ENCODE results near the gene BBS7.

BBS7 gene

DNA sequence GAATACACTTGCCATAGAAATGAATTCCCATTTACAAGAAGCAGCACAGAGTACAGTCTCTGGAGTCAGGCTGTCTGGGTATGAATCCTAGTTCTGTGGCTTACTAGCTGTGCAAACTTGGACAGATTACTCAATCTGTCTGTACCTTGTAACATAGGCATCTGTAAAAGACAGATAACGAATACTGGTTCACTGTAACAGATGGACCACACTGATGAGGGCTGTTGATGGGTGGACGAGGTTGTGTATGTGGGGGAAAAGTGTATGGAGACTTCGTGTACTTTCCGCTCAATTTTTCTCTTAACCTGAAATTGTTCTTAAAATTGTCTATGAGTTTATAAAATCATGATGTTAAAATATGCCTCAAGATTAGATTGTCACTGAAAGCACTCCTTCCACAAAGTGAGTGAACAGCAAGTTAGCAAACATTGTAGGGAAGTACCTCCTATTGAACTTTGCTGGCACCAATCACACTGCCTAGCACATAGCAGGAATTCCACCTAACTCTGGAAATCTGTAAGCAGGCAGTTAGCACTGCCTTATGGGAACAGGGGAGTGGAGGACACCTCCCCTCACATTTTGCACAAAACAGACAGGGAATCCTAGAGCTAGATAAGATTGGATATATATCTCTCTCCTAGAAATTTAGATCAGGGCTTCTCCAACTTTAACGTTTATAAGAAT, 75.6 kb downstream of the BBS7 start:
- ATAC-seq (ENCODE audit: low read depth) (no peak), DNase-seq (ENCODE audit: low spot score in 2 of 2) (no peak)
- Mint-ChIP-seq H3K4me3 (no peak overlapping the region), H3K9me3 (no peaks in the 10 kb centered on the region), H3K27ac (peak overlapping the region; percentile 53), H3K36me3 (no peaks in the 10 kb centered on the region), H3K4me1 (peaks cover 8% of the 10 kb centered on the region), H3K27me3 (peaks cover 5% of the 10 kb centered on the region)

DNA sequence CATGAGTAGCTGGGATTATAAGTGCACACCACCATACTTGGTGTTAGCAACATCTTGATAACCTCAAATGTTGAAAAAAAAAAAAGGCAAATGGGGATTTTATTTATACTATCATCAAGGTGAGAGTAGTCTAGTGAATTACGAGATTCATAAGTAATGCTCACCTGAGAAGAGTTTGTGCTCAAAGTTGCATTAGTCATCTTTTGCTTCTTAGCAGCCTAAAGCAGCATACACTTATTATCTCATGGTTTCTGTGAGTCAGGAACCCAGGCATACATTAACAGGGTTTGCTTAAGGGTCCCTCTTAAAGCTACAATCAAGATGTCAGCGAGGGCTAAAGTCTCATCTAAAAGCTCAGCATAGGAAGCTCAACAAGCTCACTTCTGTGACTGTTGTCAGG, 77.3 kb downstream of the BBS7 start:
- Mint-ChIP-seq H3K27me3 (peaks cover 13% of the 10 kb centered on the region), H3K9me3 (no peaks in the 10 kb centered on the region), H3K27ac (no peak overlapping the region), H3K4me3 (no peak overlapping the region), H3K36me3 (no peaks in the 10 kb centered on the region), H3K4me1 (peaks cover 5% of the 10 kb centered on the region)
- ATAC-seq (ENCODE audit: low read depth) (no peak), DNase-seq (ENCODE audit: low spot score in 2 of 2) (no peak)

DNA sequence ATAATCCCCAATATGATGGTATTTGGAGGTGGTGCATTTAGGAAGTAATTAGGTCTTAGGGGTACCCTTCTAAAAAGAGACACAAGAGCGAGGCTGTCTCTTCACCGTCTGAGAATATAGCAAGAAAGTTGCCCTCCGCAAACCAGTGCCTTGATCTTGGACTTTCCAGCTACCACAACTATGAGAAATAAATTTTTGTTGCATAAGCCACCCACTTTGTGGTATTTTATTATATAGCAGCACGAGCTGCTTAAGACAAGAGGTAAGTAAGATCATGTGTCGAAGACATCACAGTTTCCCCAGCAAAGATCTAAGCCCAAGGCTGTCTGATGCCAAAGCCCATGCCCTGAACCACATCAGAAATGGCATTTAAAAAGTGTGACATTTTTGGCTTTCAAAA, 78.8 kb downstream of the BBS7 start:
- no peak overlapping the region for H3K4me3 Mint-ChIP-seq
- DNase-seq (ENCODE audit: low spot score in 2 of 2) (no peak), ATAC-seq (ENCODE audit: low read depth) (no peak)
- no peak overlapping the region for H3K27ac Mint-ChIP-seq
- H3K27me3 Mint-ChIP-seq: peaks cover 17% of the 10 kb centered on the region
- H3K9me3 Mint-ChIP-seq: no peaks in the 10 kb centered on the region
- H3K36me3 Mint-ChIP-seq: no peaks in the 10 kb centered on the region
- peaks cover 5% of the 10 kb centered on the region for H3K4me1 Mint-ChIP-seq

DNA sequence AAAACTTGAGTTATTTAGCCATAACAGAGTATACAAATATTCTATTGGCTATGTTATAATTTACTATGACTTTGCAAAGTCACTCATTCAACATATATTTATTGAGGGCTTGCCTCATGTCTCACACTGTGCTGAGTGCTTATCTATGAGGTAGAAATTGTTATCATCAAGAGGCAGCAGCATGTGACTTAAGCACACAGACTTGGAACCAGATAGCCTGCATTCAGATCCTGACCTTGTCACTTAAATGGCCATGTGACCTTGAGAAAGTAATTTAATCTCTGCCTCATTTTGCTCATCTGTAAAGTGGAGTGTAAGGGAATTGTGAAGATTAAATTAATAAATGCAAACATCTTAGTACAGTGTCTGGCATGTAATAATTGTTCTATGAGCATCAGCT, 79.3 kb downstream of the BBS7 start:
- Mint-ChIP-seq H3K36me3 (no peaks in the 10 kb centered on the region), H3K27ac (no peak overlapping the region), H3K4me3 (no peak overlapping the region), H3K4me1 (peaks cover 3% of the 10 kb centered on the region), H3K27me3 (peaks cover 17% of the 10 kb centered on the region), H3K9me3 (no peaks in the 10 kb centered on the region)
- DNase-seq (ENCODE audit: low spot score in 2 of 2) (no peak), ATAC-seq (ENCODE audit: low read depth) (no peak)

DNA sequence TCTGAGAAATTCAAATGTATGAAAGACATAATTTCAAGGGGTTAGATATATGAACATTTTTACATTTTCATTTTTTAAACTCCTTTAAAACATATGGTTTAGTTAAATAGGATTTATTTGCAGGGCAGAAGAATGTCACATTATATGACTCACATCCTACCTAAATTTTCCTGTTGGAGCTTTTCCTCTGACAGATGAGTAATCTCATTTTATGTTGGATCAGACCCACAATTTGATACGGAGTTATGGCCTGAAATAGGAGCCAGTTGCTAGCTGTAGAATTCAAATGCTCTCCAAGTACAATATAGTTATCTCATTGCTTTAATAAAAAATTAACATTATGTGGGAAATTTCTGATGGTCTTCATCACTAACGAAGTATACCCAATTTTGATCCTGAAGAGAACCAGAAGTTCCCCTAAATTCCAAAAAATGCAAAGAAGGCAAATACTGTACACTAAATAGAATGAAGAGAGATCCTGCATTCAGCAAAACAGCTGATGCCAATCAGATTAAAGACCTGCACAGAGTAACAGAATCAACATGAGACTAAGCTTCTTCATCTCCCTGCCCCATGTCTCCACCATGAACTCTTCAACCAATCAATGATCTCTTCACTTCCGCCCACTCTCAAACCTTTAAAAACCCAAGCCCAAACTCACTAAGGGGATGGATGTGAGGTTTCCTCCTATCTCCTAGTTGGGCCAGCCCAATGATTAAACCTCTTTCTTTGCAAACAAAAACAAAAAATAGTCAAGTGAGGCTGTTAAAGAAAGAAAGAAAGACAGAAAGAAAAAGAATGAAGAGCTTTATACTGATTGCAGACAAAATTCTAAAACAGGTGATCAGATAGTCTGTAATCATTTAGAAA, 80.1 kb downstream of the BBS7 start:
- no peak overlapping the region for H3K4me3 Mint-ChIP-seq
- DNase-seq (ENCODE audit: low spot score in 2 of 2): no peak
- no peak overlapping the region for H3K27ac Mint-ChIP-seq
- H3K4me1 Mint-ChIP-seq: no peaks in the 10 kb centered on the region
- no peaks in the 10 kb centered on the region for H3K36me3 Mint-ChIP-seq
- H3K9me3 Mint-ChIP-seq: no peaks in the 10 kb centered on the region
- peaks cover 19% of the 10 kb centered on the region for H3K27me3 Mint-ChIP-seq
- ATAC-seq (ENCODE audit: low read depth): no peak

DNA sequence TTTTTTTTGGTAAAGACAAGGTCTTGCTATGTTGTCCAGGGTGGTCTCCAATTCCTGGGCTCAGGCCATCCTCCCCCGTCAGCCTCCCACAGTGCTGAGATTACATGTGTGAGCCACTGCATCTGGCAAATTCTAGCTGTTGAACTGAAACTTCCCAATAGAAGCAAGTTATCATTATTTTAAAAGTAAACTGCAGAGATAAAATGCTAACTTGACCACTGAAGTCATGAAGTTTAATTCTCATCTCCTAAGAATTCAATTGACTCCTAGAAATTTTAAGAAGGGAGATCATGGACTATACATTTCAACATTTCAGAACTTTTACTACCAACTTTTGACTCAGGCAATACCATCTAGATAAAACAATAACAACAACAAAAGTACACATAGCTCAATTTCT, 80.8 kb downstream of the BBS7 start:
- ATAC-seq (ENCODE audit: low read depth) (no peak), DNase-seq (ENCODE audit: low spot score in 2 of 2) (no peak)
- Mint-ChIP-seq H3K27ac (no peak overlapping the region), H3K4me3 (no peak overlapping the region), H3K36me3 (no peaks in the 10 kb centered on the region), H3K4me1 (no peaks in the 10 kb centered on the region), H3K9me3 (peaks cover 2% of the 10 kb centered on the region), H3K27me3 (peaks cover 18% of the 10 kb centered on the region)

DNA sequence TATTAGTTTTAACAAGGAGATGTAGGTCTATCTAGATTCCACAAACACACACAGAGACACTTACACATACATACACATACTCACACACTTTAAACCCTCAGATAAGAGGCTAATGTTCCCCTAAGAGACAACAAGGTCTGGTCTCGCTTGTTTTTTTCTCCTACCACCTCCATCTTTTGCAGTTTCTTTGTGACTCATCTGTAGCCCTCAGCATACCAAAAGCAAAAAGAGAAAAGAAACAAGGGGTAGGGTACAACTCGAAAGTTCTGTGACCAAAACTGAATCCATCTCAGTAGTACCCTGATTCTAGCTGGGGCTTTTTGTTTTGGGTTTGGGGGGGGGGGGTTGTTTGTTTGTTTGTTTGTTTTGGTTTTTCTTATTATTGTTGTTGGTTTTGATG, 81.4 kb downstream of the BBS7 start:
- H3K27ac Mint-ChIP-seq: no peak overlapping the region

DNA sequence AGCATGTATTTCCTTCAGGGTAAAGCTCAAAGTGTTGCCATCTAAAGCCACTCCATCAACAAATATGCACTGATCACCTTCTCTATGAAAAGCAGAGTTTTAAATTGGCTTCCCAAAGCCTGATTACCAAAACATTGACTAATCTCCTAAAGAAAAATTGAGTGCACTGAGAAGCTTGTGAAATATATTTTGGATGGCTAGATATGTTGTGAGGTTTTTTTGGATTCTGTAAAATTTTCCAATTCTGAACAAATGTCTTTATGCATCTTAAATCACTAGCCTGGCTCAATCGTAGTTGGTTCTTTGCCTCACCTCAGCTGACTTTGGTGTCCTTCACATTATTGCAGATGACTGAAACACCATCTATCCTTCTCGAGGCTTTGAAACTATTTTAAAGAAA, 84.1 kb downstream of the BBS7 start:
- Mint-ChIP-seq H3K4me3 (no peak overlapping the region), H3K27ac (no peak overlapping the region), H3K36me3 (no peaks in the 10 kb centered on the region), H3K9me3 (peaks cover 2% of the 10 kb centered on the region), H3K4me1 (no peaks in the 10 kb centered on the region), H3K27me3 (peaks cover 22% of the 10 kb centered on the region)
- ATAC-seq (ENCODE audit: low read depth): no peak
- DNase-seq (ENCODE audit: low spot score in 2 of 2): no peak

More for the DNA sequence above, 81.4 kb downstream of the BBS7 start:
- ATAC-seq (ENCODE audit: low read depth) (no peak), DNase-seq (ENCODE audit: low spot score in 2 of 2) (no peak)
- H3K36me3 Mint-ChIP-seq: no peaks in the 10 kb centered on the region
- peaks cover 18% of the 10 kb centered on the region for H3K27me3 Mint-ChIP-seq
- no peaks in the 10 kb centered on the region for H3K4me1 Mint-ChIP-seq
- H3K9me3 Mint-ChIP-seq: peaks cover 2% of the 10 kb centered on the region
- H3K4me3 Mint-ChIP-seq: no peak overlapping the region

DNA sequence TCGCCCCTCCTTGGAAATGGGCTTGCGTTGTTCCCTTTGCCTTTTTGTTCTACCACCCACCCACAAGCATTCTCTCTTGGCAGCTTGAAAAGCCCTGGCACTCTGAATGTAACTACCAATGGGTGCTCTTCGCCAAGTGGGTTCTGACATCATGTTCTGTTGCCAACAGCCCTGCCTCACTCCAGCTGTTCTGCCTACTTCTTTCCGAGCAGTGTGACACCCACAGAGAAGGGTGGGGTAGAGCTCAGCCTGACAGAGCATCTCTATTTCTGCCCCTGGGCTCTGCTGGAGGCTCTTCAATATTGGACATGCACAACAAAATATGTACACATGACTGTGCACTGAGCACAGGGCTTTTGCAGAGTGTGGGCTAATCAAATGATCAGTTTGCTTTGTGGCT, 84.8 kb downstream of the BBS7 start:
- no peaks in the 10 kb centered on the region for H3K36me3 Mint-ChIP-seq
- no peak overlapping the region for H3K27ac Mint-ChIP-seq
- no peaks in the 10 kb centered on the region for H3K4me1 Mint-ChIP-seq
- H3K4me3 Mint-ChIP-seq: no peak overlapping the region
- H3K9me3 Mint-ChIP-seq: peaks cover 2% of the 10 kb centered on the region
- peaks cover 21% of the 10 kb centered on the region for H3K27me3 Mint-ChIP-seq
- ATAC-seq (ENCODE audit: low read depth): no peak
- DNase-seq (ENCODE audit: low spot score in 2 of 2): no peak

DNA sequence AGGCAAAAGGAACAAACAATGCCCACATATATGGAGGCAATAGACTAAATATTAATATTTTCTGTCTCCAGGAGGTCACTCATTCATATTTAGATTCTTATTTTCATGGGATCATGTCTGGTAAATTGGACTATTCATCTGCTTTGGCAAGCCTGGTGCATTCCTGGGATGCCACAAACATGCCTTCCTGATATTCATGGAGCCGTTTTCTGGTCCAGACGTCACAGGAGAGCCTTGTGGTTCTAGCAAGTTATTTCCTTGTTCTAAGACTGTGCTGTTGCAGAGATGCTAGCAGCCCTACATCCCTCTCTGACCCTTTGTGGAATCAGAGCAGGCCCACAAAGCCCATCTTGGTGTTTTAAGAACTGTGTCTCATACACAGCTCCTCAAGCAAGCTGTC, 85.3 kb downstream of the BBS7 start:
- Mint-ChIP-seq H3K9me3 (peaks cover 2% of the 10 kb centered on the region), H3K4me1 (no peaks in the 10 kb centered on the region), H3K27ac (no peak overlapping the region), H3K27me3 (peaks cover 21% of the 10 kb centered on the region), H3K4me3 (no peak overlapping the region), H3K36me3 (no peaks in the 10 kb centered on the region)
- DNase-seq (ENCODE audit: low spot score in 2 of 2) (no peak), ATAC-seq (ENCODE audit: low read depth) (no peak)

DNA sequence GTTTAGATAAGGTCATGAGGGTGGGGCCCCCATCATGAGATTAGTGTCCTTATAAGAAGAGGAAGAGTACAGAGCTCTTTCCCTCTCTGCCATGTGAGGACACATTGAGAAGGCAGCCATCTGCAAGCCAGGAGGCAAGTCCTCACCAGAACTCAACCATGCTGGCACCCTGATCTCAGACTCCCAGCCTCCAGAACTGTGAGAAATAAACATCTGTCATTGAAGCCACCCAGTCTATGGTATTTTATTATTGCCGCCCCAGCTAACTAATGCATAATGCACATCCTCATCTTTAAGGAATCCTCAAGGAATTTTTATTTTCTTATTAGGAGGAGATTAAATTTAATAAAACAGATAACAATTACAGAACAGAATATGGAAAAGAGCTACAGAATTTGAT, 85.9 kb downstream of the BBS7 start:
- H3K27me3 Mint-ChIP-seq: peaks cover 22% of the 10 kb centered on the region
- no peak for DNase-seq (ENCODE audit: low spot score in 2 of 2)
- no peak overlapping the region for H3K27ac Mint-ChIP-seq
- no peak overlapping the region for H3K4me3 Mint-ChIP-seq
- ATAC-seq (ENCODE audit: low read depth): no peak
- H3K36me3 Mint-ChIP-seq: no peaks in the 10 kb centered on the region
- H3K4me1 Mint-ChIP-seq: no peaks in the 10 kb centered on the region
- peaks cover 2% of the 10 kb centered on the region for H3K9me3 Mint-ChIP-seq

DNA sequence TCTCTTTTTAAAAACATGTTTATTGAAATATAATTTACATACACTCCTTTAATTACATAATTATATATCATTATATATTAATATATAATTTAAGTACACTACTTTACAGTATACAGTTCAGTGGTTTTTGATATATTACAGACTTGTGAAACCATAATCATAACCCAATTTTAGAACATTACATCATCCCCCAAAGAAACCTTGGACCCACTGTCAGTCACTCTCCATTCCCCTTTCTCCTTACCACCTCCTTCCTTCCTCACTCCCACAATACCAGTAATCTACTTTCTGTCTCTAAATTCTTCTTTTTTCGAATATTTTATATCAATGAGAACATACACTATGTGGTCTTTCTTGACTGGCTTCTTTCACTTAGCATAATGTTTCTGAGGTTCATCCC, 87.1 kb downstream of the BBS7 start:
- Mint-ChIP-seq H3K9me3 (peaks cover 2% of the 10 kb centered on the region), H3K4me1 (no peaks in the 10 kb centered on the region), H3K4me3 (no peak overlapping the region), H3K27ac (no peak overlapping the region), H3K27me3 (peaks cover 17% of the 10 kb centered on the region), H3K36me3 (no peaks in the 10 kb centered on the region)
- DNase-seq (ENCODE audit: low spot score in 2 of 2): no peak
- no peak for ATAC-seq (ENCODE audit: low read depth)

DNA sequence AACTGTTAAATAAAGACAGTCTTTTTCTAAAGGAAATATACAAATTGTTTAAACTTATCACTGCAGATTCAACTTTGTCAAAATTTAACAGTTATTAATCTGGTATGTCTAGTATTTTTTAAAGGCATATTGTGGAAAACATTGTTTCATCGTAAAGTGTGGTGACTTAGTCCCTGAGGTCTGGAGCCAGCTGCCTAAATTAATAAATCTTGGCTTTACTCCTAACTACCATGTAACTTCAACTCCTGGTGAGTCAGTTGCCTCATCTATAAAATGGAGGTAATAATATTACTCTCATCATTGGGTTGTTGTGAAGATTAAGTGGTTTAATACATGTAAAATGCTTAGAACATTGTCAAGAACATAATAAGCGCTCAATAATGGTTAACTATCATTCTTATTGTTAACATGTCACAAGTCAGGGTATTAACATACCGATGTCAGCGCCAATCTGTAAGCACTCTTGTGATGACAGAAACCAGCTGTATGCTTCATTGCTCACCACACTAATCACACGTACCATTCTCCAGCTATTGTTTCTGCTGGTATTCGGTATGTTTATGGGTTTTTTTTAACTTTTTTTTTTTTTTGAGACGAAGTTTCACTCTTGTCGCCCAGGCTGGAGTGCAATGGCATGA, 91.2 kb downstream of the BBS7 start:
- Mint-ChIP-seq H3K4me3 (no peak overlapping the region), H3K36me3 (no peaks in the 10 kb centered on the region), H3K9me3 (no peaks in the 10 kb centered on the region), H3K27me3 (peaks cover 8% of the 10 kb centered on the region), H3K27ac (no peak overlapping the region), H3K4me1 (no peaks in the 10 kb centered on the region)
- DNase-seq (ENCODE audit: low spot score in 2 of 2) (no peak), ATAC-seq (ENCODE audit: low read depth) (no peak)

DNA sequence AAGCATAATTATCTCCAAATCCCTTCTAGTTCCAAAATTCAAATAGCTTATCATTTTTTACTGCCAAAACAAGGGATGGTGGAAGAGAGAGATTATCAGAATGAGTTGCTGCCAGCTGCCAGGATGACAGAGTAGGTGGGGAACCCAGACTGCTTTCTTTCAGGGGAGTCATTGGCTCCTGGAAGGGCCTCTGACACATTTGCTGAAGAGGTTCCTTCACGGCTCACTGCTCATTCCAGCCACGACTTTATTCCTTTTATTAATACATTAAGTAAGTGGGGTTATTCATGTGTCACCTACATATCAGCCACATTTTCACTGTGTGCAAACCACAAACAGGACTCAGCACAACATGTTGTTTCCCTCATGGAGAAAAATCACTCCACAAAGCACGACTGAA, 92.6 kb downstream of the BBS7 start:
- Mint-ChIP-seq H3K36me3 (no peaks in the 10 kb centered on the region), H3K4me1 (no peaks in the 10 kb centered on the region), H3K4me3 (no peak overlapping the region), H3K9me3 (no peaks in the 10 kb centered on the region), H3K27me3 (peaks cover 8% of the 10 kb centered on the region), H3K27ac (no peak overlapping the region)
- no peak for ATAC-seq (ENCODE audit: low read depth)
- DNase-seq (ENCODE audit: low spot score in 2 of 2): no peak

All from memory B cell (primary cell).